UCSD-AML1 (cell line): ENCODE data around the gene POLR3H.

Experiments used
- DNase-seq: peaks from one replicate; lab custom pipeline; 2025; ENCODE audit not compliant: unreplicated experiment; lab: John Stamatoyannopoulos, UW

Gene POLR3H

DNA sequence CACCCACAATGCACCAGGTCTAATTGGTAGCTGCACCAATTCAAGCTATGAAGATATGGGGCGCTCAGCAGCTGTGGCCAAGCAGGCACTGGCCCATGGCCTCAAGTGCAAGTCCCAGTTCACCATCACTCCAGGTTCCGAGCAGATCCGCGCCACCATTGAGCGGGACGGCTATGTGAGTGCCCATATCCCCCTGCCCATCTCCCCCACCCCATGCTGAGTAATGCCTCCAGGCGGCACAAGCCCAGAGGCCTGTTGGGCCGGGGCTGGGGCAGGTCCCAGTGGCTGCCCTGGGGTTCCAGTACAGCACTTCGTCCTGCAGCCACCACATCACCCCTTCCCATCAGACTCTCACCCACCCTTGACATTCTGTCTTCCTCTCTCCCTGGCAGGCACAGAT, 21.5 kb downstream of the POLR3H start:
- no peak for DNase-seq

GRCh38 chr22:41521126-41521525, 23.1 kb downstream of the POLR3H start:
- DNase-seq: no peak

- DNase-seq: no peak
Measured at GRCh38 chr22:41518048-41518347, 26.3 kb downstream of the POLR3H start.

DNA sequence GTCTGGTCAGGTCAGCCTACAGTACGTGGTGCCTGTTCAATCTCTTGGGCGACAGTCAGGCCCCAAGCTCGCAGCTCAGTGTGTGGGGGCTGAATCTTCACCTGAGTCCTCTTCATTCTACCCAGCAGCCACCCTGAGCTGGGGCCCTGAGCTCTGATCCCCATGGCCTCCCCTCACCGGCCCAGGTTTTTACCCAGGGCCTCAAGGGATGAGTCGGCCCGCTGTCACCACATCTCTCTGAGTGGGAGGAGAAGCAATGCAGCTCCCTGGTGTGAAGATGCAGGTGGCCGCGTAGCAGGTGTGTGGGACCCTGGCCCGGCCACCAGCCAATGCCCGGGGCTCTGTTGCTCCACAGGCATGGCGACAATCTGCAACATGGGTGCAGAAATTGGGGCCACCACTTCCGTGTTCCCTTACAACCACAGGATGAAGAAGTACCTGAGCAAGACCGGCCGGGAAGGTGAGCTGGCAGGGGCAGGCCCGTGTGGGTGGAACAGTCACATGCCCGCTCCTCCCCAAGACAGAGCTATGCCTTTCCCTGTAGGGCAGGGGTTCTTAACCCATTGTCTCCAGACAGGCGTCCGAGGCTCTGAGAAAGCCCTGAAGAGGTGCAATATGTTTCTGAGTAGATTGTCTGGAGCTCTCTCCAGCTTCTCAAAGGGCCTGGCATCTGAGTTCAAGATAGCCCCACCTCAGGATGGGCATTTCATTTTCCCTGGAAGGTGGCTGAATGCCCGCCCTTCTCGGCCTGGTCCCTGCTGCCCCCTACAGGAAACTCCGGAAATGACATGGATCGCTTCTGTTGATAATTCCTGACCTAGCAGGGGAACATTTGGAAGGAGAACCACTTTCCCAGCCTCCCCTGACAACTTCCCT, 26.9 kb downstream of the POLR3H start:
- peak; percentile 36 for DNase-seq

DNA sequence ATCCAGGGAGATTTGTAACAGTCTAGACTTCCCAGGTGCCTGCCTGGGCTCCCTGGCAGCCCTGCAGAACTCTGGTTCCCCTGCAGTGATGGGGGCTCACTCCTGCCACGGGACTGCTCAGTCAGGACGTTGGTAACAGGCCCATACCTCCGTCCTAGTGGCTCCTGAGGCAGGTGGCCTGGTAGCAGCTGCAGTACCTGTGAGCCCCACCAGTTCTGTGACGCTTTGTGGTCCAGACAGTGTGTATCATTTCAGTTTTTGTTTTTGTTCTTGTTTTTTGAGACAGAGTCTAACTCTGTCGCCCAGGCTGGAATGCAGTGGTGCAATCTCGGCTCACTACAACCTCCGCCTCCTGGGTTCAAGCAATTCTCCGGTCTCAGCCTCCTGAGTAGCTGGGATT, 27.8 kb downstream of the POLR3H start:
- no peak for DNase-seq

- no peak for DNase-seq
Measured at GRCh38 chr22:41513391-41513790, 30.9 kb downstream of the POLR3H start.

GRCh38 chr22:41512421-41513194, 31.7 kb downstream of the POLR3H start:
- DNase-seq: no peak

DNA sequence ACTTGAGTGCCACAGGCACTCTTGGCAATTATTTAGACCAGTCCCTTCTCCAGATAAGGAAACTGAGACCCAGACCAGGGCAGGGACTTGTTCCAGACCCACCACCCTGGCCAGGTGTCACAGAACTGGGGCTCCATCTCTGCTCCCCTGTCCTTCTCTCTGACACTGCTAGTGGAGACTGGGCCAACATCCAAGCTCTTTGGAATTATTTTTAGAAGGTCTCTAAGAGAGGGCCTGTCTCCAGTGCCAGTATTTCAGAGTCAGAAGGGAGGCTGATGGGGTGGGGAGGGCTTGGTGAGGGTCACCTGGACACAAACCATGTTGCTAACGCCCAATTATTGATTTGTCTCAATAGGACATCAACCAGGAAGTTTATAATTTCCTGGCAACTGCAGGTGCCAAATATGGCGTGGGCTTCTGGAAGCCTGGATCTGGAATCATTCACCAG, 32.7 kb downstream of the POLR3H start:
- DNase-seq: no peak

GRCh38 chr22:41508770-41509170, 35.5 kb downstream of the POLR3H start:
- DNase-seq: no peak

- DNase-seq: no peak
Measured at GRCh38 chr22:41507330-41508063, 36.8 kb downstream of the POLR3H start.

- no peak for DNase-seq
Measured at GRCh38 chr22:41505511-41506220, 38.6 kb downstream of the POLR3H start.

DNA sequence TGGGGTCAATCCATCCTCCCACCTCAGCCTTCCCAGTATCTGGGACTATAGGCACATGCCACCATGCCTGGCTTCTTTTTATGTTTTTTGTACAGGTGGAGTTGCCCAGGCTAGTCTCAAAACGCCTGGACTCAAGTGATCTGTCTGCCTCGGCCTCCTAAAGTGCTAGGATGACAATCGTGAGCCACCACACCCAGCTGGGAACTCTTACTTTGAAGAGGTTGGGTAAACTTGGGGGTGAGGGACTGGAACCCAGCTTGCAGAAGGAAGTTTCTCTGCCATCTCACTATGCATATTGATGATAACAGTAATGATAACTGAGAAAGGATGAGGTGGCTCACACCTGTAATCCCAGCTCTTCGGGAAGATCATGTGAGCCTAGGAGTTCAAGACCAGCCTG, 39.5 kb downstream of the POLR3H start:
- DNase-seq: no peak

DNA sequence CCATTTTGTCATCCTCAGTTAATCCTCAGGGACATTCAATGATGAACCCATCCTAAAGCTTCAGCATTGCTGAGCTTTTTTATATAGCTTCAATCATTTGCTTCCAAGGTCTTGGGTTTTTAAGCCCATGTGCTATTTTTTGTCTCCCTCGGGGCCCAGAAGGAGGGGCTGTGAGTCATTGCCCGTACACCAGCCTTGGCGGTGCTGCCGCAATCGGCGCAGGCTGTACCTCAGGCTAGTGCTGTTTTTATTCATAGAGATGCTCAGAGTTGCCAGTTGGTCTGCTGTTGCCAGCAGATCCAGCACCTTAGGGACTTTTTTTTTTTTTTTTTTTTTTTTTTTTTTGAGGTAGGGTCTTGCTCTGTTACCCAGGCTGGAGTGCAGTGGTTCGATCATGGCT, 39.9 kb downstream of the POLR3H start:
- DNase-seq: no peak

DNA sequence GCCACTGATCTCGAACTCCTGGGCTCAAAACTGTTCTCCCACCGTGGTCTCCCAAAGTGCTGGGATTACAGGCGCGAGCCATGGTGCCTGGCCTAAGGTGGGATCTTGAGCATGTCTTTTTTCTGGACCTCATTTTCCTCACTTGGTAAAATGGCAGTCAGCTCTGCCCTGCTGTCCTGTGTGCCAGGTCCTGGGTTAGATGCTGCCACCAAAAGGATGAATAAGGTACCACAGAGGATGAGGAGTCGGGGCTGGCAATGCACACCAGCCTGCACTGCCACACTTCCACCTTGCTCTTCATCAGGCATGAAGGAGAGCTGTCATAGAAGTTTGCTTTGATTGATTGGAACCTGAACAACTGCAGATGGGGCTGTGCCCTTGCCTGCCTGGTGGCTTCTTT, 43.1 kb downstream of the POLR3H start:
- no peak for DNase-seq

DNA sequence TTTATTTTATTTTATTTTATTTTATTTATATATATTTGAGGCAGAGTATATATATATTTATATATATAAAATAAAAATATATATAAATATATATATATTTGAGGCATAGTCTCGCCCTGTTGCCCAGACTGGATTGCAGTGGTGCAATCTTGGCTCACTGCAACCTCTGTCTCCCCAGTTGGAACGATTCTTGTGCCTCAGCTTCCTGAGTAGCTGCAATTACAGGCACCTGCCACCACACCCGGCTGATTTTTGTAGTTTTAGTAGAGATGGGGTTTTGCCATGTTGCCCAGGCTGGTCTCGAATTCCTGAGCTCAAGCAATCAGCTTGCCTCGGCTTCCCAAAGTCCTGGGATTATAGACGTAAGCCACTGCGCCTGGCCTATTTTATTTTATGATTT, 44.0 kb downstream of the POLR3H start:
- DNase-seq: no peak

GRCh38 chr22:41499624-41500280, 44.5 kb downstream of the POLR3H start:
- no peak for DNase-seq

GRCh38 chr22:41498303-41498835, 45.9 kb downstream of the POLR3H start:
- no peak for DNase-seq

DNA sequence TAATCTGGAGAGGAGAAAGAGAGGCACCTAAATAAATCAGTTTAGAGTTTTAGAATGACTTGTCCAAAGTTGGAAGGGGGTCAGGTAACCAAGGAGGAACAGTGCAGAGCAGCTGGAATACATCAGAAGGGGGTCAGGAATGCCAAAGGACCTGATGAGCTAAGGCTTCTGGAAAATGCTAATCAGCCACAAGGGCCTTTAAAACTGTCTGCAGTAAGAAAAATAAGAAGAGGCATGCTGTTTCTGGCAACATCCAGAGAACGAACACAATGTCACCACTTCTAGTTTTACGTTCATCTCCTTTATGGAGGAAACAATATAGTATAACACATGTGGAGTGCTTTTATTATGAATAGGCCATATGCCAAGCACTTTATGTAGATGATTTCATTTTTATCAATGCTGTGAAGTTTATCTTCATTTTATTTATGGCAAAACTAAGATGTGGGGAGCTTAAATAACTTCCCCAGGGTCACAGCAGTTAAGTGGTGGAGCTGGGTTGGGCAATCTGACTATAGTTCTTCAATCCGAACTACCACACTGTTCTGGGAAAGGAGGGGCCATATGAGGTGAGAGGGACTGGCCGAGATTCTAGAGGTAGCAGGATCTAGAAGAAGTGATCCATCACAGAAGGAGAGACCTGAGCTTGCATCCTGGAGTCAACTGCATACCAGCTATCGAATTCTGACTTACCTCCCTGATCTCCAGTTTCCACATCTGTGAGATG, 52.7 kb downstream of the POLR3H start:
- DNase-seq: no peak

- DNase-seq: no peak
Measured at GRCh38 chr22:41488596-41489385, 55.5 kb downstream of the POLR3H start.
